GM12878 (cell line): ENCODE measurements around the gene DNMBP. TPM values are rescaled to one million over a fixed set of nuclear protein-coding genes. Genes with fewer than 3 reads are reported as not detected.
A peak's percentile ranks its signal among the peaks of the same experiment; 100 is the strongest.

Source experiments
- CBX5 ChIP-seq: sonication (generic); IDR thresholded peaks from 2 replicates; pipeline ENCODE4 v1.6.1; 2016; ENCODE audit warnings: low read depth, moderate library complexity, mild to moderate bottlenecking, inconsistent platforms
- FOXK2 ChIP-seq: fragments of 450-650 bp; IDR thresholded peaks from 2 replicates; pipeline ENCODE4 v1.6.1; 2017; ENCODE audit warnings: mild to moderate bottlenecking, moderate library complexity
- POU2F2 ChIP-seq: IDR thresholded peaks from 3 replicates; pipeline ENCODE4 v1.6.1; 2011; ENCODE audit warnings: low read depth, mild to moderate bottlenecking, low read length, borderline replicate concordance
- SUZ12 ChIP-seq: fragments of 200-600 bp; sonication (generic); IDR thresholded peaks from one replicate; pipeline ENCODE4 v1.6.1; 2018; ENCODE audit warnings: antibody characterized with exemption, mild to moderate bottlenecking; ENCODE audit not compliant: unreplicated experiment
- TCF12 ChIP-seq: IDR thresholded peaks from 2 replicates; pipeline ENCODE4 v1.6.1; 2011; ENCODE audit warnings: low read depth, mild to moderate bottlenecking, low read length
- ZBED1 ChIP-seq: IDR thresholded peaks from 2 replicates; pipeline ENCODE4 v1.6.1; 2016; ENCODE audit warnings: borderline replicate concordance
- ZNF207 ChIP-seq: fragments of 450-650 bp; IDR thresholded peaks from 2 replicates; pipeline ENCODE4 v1.6.1; 2014; ENCODE audit warnings: antibody characterized with exemption, mild to moderate bottlenecking, borderline replicate concordance
- ZNF622 ChIP-seq: fragments of 450-650 bp; IDR thresholded peaks from 2 replicates; pipeline ENCODE4 v1.6.1; 2017; ENCODE audit warnings: mild to moderate bottlenecking, inconsistent platforms
- polyA plus RNA-seq, 11 experiments: library from polyadenylated mRNA; depleted of rRNA in 4 of 11; unstranded in 6 of 11; stranded (reverse) in 5 of 11; fragments of >200 nt; fragmentation: Nextera tagmentation in 4 of 11; fragmentation: Illumina TruSeq in 1 of 11; extraction: Ambion mirVana in 4 of 11; extraction: Trizol in 1 of 11; gene quantifications; 1 replicate in 1 of 11; 2 replicates in 10 of 11; pipeline versions ENCODE4 v1.2.1 to v1.2.3, GENCODE V29; 2011 to 2016; ENCODE audit warnings: inconsistent platforms in 2 of 11, missing spikeins in 2 of 11, low read depth in 1 of 11
- total RNA-seq, 4 experiments: library from RNA; depleted of rRNA in 3 of 4; stranded (reverse); fragments of >200 nt in 3 of 4; fragmentation: Illumina TruSeq in 1 of 4; extraction: Trizol in 1 of 4; gene quantifications; 2 replicates each; pipeline versions ENCODE4 v1.2.1 to v1.2.3, GENCODE V29; 2013 to 2021
- TF ChIP-seq, protein P1 (sequence below): fragments of 450-650 bp; IDR thresholded peaks from 2 replicates; pipeline ENCODE4 v1.6.1; 2017; ENCODE audit warnings: antibody characterized with exemption, mild to moderate bottlenecking, moderate library complexity
- TF ChIP-seq, protein P2 (sequence below): fragments of 450-650 bp; formaldehyde crosslinking; IDR thresholded peaks from 2 replicates; pipeline ENCODE4 v1.4.0; 2020; ENCODE audit warnings: mild to moderate bottlenecking, moderate library complexity
- TF ChIP-seq, protein P3 (sequence below): IDR thresholded peaks from 2 replicates; pipeline ENCODE4 v1.6.1; 2012; ENCODE audit warnings: mild to moderate bottlenecking, low read depth, low read length
- TF ChIP-seq, protein P4 (sequence below): fragments of 450-650 bp; IDR thresholded peaks from 2 replicates; pipeline ENCODE4 v1.6.1; 2017; ENCODE audit warnings: mild to moderate bottlenecking
- TF ChIP-seq, protein P5 (sequence below): fragments of 450-650 bp; IDR thresholded peaks from 2 replicates; pipeline ENCODE4 v1.6.1; 2016; ENCODE audit warnings: mild to moderate bottlenecking

The DNMBP gene
- total and polyA plus RNA-seq, 10 of the 15 experiments (the other 5 are each of a cell fraction or from before 2014, with no cell fraction given) = 7.1 to 45.0 (median 22.0) TPM

DNA sequence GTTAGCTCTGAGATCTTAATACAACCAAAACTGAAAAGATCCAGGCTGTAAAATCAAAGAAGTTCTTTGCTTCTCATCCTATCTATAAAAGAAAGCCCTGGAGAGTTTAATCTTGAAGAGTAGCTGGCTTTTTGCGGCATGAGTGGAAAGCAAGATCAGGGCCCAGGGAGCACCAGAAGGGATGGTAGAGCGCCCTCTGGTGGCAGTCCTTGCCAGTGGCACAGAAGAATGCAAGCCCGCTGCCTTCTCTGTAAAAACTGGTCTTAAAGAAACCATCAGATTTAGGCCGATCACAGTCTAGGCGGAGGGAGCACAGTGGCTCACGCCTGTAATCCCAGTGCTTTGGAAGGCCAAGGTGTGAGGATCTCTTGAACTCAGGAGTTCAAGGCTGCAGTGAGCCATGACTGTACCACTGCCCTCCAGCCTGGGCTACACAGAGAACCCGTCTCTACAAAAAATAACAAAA lies 36.3 kb upstream of the DNMBP start (continued):
- TF ChIP-seq, protein P1, sequence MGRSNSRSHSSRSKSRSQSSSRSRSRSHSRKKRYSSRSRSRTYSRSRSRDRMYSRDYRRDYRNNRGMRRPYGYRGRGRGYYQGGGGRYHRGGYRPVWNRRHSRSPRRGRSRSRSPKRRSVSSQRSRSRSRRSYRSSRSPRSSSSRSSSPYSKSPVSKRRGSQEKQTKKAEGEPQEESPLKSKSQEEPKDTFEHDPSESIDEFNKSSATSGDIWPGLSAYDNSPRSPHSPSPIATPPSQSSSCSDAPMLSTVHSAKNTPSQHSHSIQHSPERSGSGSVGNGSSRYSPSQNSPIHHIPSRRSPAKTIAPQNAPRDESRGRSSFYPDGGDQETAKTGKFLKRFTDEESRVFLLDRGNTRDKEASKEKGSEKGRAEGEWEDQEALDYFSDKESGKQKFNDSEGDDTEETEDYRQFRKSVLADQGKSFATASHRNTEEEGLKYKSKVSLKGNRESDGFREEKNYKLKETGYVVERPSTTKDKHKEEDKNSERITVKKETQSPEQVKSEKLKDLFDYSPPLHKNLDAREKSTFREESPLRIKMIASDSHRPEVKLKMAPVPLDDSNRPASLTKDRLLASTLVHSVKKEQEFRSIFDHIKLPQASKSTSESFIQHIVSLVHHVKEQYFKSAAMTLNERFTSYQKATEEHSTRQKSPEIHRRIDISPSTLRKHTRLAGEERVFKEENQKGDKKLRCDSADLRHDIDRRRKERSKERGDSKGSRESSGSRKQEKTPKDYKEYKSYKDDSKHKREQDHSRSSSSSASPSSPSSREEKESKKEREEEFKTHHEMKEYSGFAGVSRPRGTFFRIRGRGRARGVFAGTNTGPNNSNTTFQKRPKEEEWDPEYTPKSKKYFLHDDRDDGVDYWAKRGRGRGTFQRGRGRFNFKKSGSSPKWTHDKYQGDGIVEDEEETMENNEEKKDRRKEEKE = no peak
- TF ChIP-seq, protein P2, sequence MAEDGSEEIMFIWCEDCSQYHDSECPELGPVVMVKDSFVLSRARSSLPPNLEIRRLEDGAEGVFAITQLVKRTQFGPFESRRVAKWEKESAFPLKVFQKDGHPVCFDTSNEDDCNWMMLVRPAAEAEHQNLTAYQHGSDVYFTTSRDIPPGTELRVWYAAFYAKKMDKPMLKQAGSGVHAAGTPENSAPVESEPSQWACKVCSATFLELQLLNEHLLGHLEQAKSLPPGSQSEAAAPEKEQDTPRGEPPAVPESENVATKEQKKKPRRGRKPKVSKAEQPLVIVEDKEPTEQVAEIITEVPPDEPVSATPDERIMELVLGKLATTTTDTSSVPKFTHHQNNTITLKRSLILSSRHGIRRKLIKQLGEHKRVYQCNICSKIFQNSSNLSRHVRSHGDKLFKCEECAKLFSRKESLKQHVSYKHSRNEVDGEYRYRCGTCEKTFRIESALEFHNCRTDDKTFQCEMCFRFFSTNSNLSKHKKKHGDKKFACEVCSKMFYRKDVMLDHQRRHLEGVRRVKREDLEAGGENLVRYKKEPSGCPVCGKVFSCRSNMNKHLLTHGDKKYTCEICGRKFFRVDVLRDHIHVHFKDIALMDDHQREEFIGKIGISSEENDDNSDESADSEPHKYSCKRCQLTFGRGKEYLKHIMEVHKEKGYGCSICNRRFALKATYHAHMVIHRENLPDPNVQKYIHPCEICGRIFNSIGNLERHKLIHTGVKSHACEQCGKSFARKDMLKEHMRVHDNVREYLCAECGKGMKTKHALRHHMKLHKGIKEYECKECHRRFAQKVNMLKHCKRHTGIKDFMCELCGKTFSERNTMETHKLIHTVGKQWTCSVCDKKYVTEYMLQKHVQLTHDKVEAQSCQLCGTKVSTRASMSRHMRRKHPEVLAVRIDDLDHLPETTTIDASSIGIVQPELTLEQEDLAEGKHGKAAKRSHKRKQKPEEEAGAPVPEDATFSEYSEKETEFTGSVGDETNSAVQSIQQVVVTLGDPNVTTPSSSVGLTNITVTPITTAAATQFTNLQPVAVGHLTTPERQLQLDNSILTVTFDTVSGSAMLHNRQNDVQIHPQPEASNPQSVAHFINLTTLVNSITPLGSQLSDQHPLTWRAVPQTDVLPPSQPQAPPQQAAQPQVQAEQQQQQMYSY = no peak
- TF ChIP-seq SUZ12 = no peak
- no peak for TF ChIP-seq POU2F2
- TF ChIP-seq, protein P3, sequence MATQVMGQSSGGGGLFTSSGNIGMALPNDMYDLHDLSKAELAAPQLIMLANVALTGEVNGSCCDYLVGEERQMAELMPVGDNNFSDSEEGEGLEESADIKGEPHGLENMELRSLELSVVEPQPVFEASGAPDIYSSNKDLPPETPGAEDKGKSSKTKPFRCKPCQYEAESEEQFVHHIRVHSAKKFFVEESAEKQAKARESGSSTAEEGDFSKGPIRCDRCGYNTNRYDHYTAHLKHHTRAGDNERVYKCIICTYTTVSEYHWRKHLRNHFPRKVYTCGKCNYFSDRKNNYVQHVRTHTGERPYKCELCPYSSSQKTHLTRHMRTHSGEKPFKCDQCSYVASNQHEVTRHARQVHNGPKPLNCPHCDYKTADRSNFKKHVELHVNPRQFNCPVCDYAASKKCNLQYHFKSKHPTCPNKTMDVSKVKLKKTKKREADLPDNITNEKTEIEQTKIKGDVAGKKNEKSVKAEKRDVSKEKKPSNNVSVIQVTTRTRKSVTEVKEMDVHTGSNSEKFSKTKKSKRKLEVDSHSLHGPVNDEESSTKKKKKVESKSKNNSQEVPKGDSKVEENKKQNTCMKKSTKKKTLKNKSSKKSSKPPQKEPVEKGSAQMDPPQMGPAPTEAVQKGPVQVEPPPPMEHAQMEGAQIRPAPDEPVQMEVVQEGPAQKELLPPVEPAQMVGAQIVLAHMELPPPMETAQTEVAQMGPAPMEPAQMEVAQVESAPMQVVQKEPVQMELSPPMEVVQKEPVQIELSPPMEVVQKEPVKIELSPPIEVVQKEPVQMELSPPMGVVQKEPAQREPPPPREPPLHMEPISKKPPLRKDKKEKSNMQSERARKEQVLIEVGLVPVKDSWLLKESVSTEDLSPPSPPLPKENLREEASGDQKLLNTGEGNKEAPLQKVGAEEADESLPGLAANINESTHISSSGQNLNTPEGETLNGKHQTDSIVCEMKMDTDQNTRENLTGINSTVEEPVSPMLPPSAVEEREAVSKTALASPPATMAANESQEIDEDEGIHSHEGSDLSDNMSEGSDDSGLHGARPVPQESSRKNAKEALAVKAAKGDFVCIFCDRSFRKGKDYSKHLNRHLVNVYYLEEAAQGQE = no peak
- TF ChIP-seq FOXK2 = no peak
- TF ChIP-seq ZBED1 = no peak
- TF ChIP-seq, protein P4, sequence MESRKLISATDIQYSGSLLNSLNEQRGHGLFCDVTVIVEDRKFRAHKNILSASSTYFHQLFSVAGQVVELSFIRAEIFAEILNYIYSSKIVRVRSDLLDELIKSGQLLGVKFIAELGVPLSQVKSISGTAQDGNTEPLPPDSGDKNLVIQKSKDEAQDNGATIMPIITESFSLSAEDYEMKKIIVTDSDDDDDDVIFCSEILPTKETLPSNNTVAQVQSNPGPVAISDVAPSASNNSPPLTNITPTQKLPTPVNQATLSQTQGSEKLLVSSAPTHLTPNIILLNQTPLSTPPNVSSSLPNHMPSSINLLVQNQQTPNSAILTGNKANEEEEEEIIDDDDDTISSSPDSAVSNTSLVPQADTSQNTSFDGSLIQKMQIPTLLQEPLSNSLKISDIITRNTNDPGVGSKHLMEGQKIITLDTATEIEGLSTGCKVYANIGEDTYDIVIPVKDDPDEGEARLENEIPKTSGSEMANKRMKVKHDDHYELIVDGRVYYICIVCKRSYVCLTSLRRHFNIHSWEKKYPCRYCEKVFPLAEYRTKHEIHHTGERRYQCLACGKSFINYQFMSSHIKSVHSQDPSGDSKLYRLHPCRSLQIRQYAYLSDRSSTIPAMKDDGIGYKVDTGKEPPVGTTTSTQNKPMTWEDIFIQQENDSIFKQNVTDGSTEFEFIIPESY = no peak
- TF ChIP-seq ZNF207 = peak; percentile 65; the same call in 1 of the 2 replicates
- no peak for TF ChIP-seq TCF12
- TF ChIP-seq, protein P5, sequence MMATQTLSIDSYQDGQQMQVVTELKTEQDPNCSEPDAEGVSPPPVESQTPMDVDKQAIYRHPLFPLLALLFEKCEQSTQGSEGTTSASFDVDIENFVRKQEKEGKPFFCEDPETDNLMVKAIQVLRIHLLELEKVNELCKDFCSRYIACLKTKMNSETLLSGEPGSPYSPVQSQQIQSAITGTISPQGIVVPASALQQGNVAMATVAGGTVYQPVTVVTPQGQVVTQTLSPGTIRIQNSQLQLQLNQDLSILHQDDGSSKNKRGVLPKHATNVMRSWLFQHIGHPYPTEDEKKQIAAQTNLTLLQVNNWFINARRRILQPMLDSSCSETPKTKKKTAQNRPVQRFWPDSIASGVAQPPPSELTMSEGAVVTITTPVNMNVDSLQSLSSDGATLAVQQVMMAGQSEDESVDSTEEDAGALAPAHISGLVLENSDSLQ = no peak
- no peak for TF ChIP-seq CBX5
- TF ChIP-seq ZNF622 = no peak
